GM12801 (cell line): ENCODE measurements around the gene LILRA6.

Experiments used
- CTCF ChIP-seq: IDR thresholded peaks from one replicate; pipeline ENCODE4 v1.5.1; 2011; ENCODE audit warnings: control low read depth; ENCODE audit not compliant: insufficient read length; ENCODE audit errors: extremely low read depth

Gene LILRA6

GRCh38 chr19:54207983-54208783 lies 34.4 kb downstream of the LILRA6 start:
- TF ChIP-seq CTCF, result no peak

- no peak for TF ChIP-seq CTCF
These were observed 35.0 kb downstream of the LILRA6 start for GRCh38 chr19:54207676-54207982.

- no peak for TF ChIP-seq CTCF
These were observed 35.8 kb downstream of the LILRA6 start for GRCh38 chr19:54206831-54207177.

- TF ChIP-seq CTCF, result no peak
These were observed 36.4 kb downstream of the LILRA6 start for GRCh38 chr19:54206030-54206830.

- TF ChIP-seq CTCF, result no peak
These were observed 37.7 kb downstream of the LILRA6 start for GRCh38 chr19:54204767-54205468.

GRCh38 chr19:54203151-54203611 lies 39.4 kb downstream of the LILRA6 start:
- no peak for TF ChIP-seq CTCF

- TF ChIP-seq CTCF, result no peak
These were observed 40.6 kb downstream of the LILRA6 start for GRCh38 chr19:54201980-54202379.
